ENCODE results near the gene SYNJ2.

SYNJ2 gene

GRCh38 chr6:158017621-158018040 is 36.0 kb downstream of the SYNJ2 start:
- peaks cover 36% of the 10 kb centered on the region for H3K36me3 ChIP-seq (ENCODE audit: control insufficient read depth, insufficient read depth, low read length)
- no peaks in the 10 kb centered on the region for H3K9me3 ChIP-seq (ENCODE audit: control insufficient read depth, low read length)
- WGBS, 2 experiments (ENCODE audit: insufficient coverage in 2 of 2), result 95% methylated on average over 6 to 10 of the region's 13 CpGs
- no peak overlapping the region for H3K27ac ChIP-seq (ENCODE audit: low read depth, low read length, severe bottlenecking)
- peaks cover 14% of the 10 kb centered on the region for H3K4me1 ChIP-seq (ENCODE audit: control insufficient read depth, insufficient read depth, low read length, poor library complexity, severe bottlenecking)
- H3K4me3 ChIP-seq (ENCODE audit: extremely low read depth, insufficient read depth, low read length, poor library complexity, severe bottlenecking), result no peak overlapping the region

- no peak overlapping the region for H3K27ac ChIP-seq (ENCODE audit: low read depth, low read length, severe bottlenecking)
- WGBS, 2 experiments (ENCODE audit: insufficient coverage in 2 of 2), result 89 to 92% methylated on average over 17 of the region's 19 CpGs
Observed at GRCh38 chr6:158018041-158018771, 36.5 kb downstream of the SYNJ2 start.

GRCh38 chr6:158018851-158019361 is 37.2 kb downstream of the SYNJ2 start:
- H3K4me1 ChIP-seq (ENCODE audit: control insufficient read depth, insufficient read depth, low read length, poor library complexity, severe bottlenecking), result peaks cover 14% of the 10 kb centered on the region
- H3K27ac ChIP-seq (ENCODE audit: low read depth, low read length, severe bottlenecking), result no peak overlapping the region
- 92 to 95% methylated on average over 15 of the region's 15 CpGs for WGBS, 2 experiments (ENCODE audit: insufficient coverage in 2 of 2)

More at GRCh38 chr6:158018041-158018771, 36.5 kb downstream of the SYNJ2 start:
- Histone ChIP-seq H3K4me1 (ENCODE audit: control insufficient read depth, insufficient read depth, low read length, poor library complexity, severe bottlenecking) (peaks cover 14% of the 10 kb centered on the region), H3K36me3 (ENCODE audit: control insufficient read depth, insufficient read depth, low read length) (peaks cover 41% of the 10 kb centered on the region), H3K4me3 (ENCODE audit: extremely low read depth, insufficient read depth, low read length, poor library complexity, severe bottlenecking) (no peak overlapping the region), H3K9me3 (ENCODE audit: control insufficient read depth, low read length) (no peaks in the 10 kb centered on the region)

GRCh38 chr6:158019416-158019815 is 37.8 kb downstream of the SYNJ2 start:
- WGBS, 2 experiments (ENCODE audit: insufficient coverage in 2 of 2), result 90 to 92% methylated on average over 4 of the region's 8 CpGs
- peaks cover 14% of the 10 kb centered on the region for H3K4me1 ChIP-seq (ENCODE audit: control insufficient read depth, insufficient read depth, low read length, poor library complexity, severe bottlenecking)
- no peaks in the 10 kb centered on the region for H3K9me3 ChIP-seq (ENCODE audit: control insufficient read depth, low read length)
- peaks cover 51% of the 10 kb centered on the region for H3K36me3 ChIP-seq (ENCODE audit: control insufficient read depth, insufficient read depth, low read length)
- no peak overlapping the region for H3K4me3 ChIP-seq (ENCODE audit: extremely low read depth, insufficient read depth, low read length, poor library complexity, severe bottlenecking)
- no peak overlapping the region for H3K27ac ChIP-seq (ENCODE audit: low read depth, low read length, severe bottlenecking)

More at GRCh38 chr6:158018851-158019361, 37.2 kb downstream of the SYNJ2 start:
- no peaks in the 10 kb centered on the region for H3K9me3 ChIP-seq (ENCODE audit: control insufficient read depth, low read length)
- H3K4me3 ChIP-seq (ENCODE audit: extremely low read depth, insufficient read depth, low read length, poor library complexity, severe bottlenecking), result no peak overlapping the region
- peaks cover 47% of the 10 kb centered on the region for H3K36me3 ChIP-seq (ENCODE audit: control insufficient read depth, insufficient read depth, low read length)

- Histone ChIP-seq H3K4me1 (ENCODE audit: control insufficient read depth, insufficient read depth, low read length, poor library complexity, severe bottlenecking) (peaks cover 8% of the 10 kb centered on the region), H3K36me3 (ENCODE audit: control insufficient read depth, insufficient read depth, low read length) (peaks cover 56% of the 10 kb centered on the region), H3K4me3 (ENCODE audit: extremely low read depth, insufficient read depth, low read length, poor library complexity, severe bottlenecking) (no peak overlapping the region), H3K27ac (ENCODE audit: low read depth, low read length, severe bottlenecking) (no peak overlapping the region), H3K9me3 (ENCODE audit: control insufficient read depth, low read length) (no peaks in the 10 kb centered on the region)
- 80 to 86% methylated on average over 4 to 6 of the region's 6 CpGs for WGBS, 2 experiments (ENCODE audit: insufficient coverage in 2 of 2)
Observed at GRCh38 chr6:158020272-158020711, 38.6 kb downstream of the SYNJ2 start.

- 100% methylated on average over 1 of the region's 2 CpGs; no CpG with 5 or more reads in 1 of the 2 experiments for WGBS, 2 experiments (ENCODE audit: insufficient coverage in 2 of 2)
- H3K9me3 ChIP-seq (ENCODE audit: control insufficient read depth, low read length), result no peaks in the 10 kb centered on the region
- H3K4me1 ChIP-seq (ENCODE audit: control insufficient read depth, insufficient read depth, low read length, poor library complexity, severe bottlenecking), result peaks cover 7% of the 10 kb centered on the region
- H3K4me3 ChIP-seq (ENCODE audit: extremely low read depth, insufficient read depth, low read length, poor library complexity, severe bottlenecking), result no peak overlapping the region
- H3K27ac ChIP-seq (ENCODE audit: low read depth, low read length, severe bottlenecking), result no peak overlapping the region
- H3K36me3 ChIP-seq (ENCODE audit: control insufficient read depth, insufficient read depth, low read length), result peaks cover 56% of the 10 kb centered on the region
Observed at GRCh38 chr6:158020811-158021210, 39.1 kb downstream of the SYNJ2 start.

GRCh38 chr6:158021376-158021775 is 39.7 kb downstream of the SYNJ2 start:
- WGBS, 2 experiments (ENCODE audit: insufficient coverage in 2 of 2), result 88 to 89% methylated on average over 1 to 3 of the region's 4 CpGs
- Histone ChIP-seq H3K27ac (ENCODE audit: low read depth, low read length, severe bottlenecking) (no peak overlapping the region), H3K36me3 (ENCODE audit: control insufficient read depth, insufficient read depth, low read length) (peaks cover 56% of the 10 kb centered on the region), H3K4me1 (ENCODE audit: control insufficient read depth, insufficient read depth, low read length, poor library complexity, severe bottlenecking) (peaks cover 13% of the 10 kb centered on the region), H3K4me3 (ENCODE audit: extremely low read depth, insufficient read depth, low read length, poor library complexity, severe bottlenecking) (no peak overlapping the region), H3K9me3 (ENCODE audit: control insufficient read depth, low read length) (no peaks in the 10 kb centered on the region)

- no peaks in the 10 kb centered on the region for H3K9me3 ChIP-seq (ENCODE audit: control insufficient read depth, low read length)
- peaks cover 15% of the 10 kb centered on the region for H3K4me1 ChIP-seq (ENCODE audit: control insufficient read depth, insufficient read depth, low read length, poor library complexity, severe bottlenecking)
- 93 to 96% methylated on average over 14 of the region's 14 CpGs for WGBS, 2 experiments (ENCODE audit: insufficient coverage in 2 of 2)
- H3K36me3 ChIP-seq (ENCODE audit: control insufficient read depth, insufficient read depth, low read length), result peaks cover 56% of the 10 kb centered on the region
- no peak overlapping the region for H3K27ac ChIP-seq (ENCODE audit: low read depth, low read length, severe bottlenecking)
- no peak overlapping the region for H3K4me3 ChIP-seq (ENCODE audit: extremely low read depth, insufficient read depth, low read length, poor library complexity, severe bottlenecking)
Observed at GRCh38 chr6:158021814-158022748, 40.4 kb downstream of the SYNJ2 start.

- Histone ChIP-seq H3K36me3 (ENCODE audit: control insufficient read depth, insufficient read depth, low read length) (peaks cover 55% of the 10 kb centered on the region), H3K4me3 (ENCODE audit: extremely low read depth, insufficient read depth, low read length, poor library complexity, severe bottlenecking) (no peak overlapping the region), H3K27ac (ENCODE audit: low read depth, low read length, severe bottlenecking) (no peak overlapping the region), H3K4me1 (ENCODE audit: control insufficient read depth, insufficient read depth, low read length, poor library complexity, severe bottlenecking) (peaks cover 22% of the 10 kb centered on the region), H3K9me3 (ENCODE audit: control insufficient read depth, low read length) (no peaks in the 10 kb centered on the region)
- WGBS, 2 experiments (ENCODE audit: insufficient coverage in 2 of 2), result 87 to 94% methylated on average over 11 to 13 of the region's 14 CpGs
Observed at GRCh38 chr6:158022749-158023596, 41.3 kb downstream of the SYNJ2 start.

GRCh38 chr6:158023597-158023939 is 41.9 kb downstream of the SYNJ2 start:
- no peak overlapping the region for H3K27ac ChIP-seq (ENCODE audit: low read depth, low read length, severe bottlenecking)
- peaks cover 50% of the 10 kb centered on the region for H3K36me3 ChIP-seq (ENCODE audit: control insufficient read depth, insufficient read depth, low read length)
- 85 to 100% methylated on average over 1 to 2 of the region's 5 CpGs for WGBS, 2 experiments (ENCODE audit: insufficient coverage in 2 of 2)
- H3K9me3 ChIP-seq (ENCODE audit: control insufficient read depth, low read length), result no peaks in the 10 kb centered on the region
- no peak overlapping the region for H3K4me3 ChIP-seq (ENCODE audit: extremely low read depth, insufficient read depth, low read length, poor library complexity, severe bottlenecking)
- H3K4me1 ChIP-seq (ENCODE audit: control insufficient read depth, insufficient read depth, low read length, poor library complexity, severe bottlenecking), result peaks cover 22% of the 10 kb centered on the region
